ENCODE data around the gene KDM2A.

GRCh38 chr11:67264877-67265632 lies 146.0 kb downstream of the KDM2A start:
- no peak for TF ChIP-seq CTCF (IDR thresholded peaks at IDR 0.05; ENCODE audit: extremely low read depth in 1 of 2, insufficient read depth in 1 of 2, low read depth in 1 of 2, low read length in 2 of 2)
- no peak for TF ChIP-seq POLR2AphosphoS5 (IDR thresholded peaks at IDR 0.05; ENCODE audit: insufficient read depth, low read depth, low read length)
- no peak for TF ChIP-seq GATA2 (IDR thresholded peaks at IDR 0.05; ENCODE audit: insufficient read depth, insufficient read length, low read depth, low read length)
- TF ChIP-seq MYC (IDR thresholded peaks at IDR 0.05; ENCODE audit: low read depth, low read length), result no peak
